ENCODE results near the gene TNNI3K.

The TNNI3K gene

GRCh38 chr1:74578101-74578500, 342.9 kb downstream of the TNNI3K start:
- DNase-seq (ENCODE audit: low spot score), result no peak

- DNase-seq (ENCODE audit: low spot score), result no peak
Measured at GRCh38 chr1:74579425-74579824, 344.2 kb downstream of the TNNI3K start.

DNA sequence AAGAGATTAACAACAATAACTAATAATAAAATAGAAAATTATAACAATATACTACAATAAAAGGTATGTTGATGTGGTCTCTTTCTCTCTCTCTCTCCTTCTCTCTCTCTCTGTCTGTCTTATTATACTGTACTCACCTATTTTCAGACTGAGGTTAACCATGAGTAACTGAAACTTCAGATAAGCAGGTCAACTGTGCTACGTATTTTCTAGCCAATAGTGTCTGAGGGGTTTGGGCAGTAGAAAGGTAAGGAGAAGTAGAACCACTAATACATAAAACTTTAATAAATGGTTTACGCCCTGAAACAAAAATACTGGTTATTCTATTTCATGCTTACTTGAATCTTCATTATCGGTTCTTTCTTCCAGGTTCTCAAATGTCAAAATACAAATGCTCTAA, 348.2 kb downstream of the TNNI3K start:
- DNase-seq (ENCODE audit: low spot score), result no peak

- DNase-seq (ENCODE audit: low spot score), result no peak
Measured at GRCh38 chr1:74584185-74584584, 349.0 kb downstream of the TNNI3K start.

DNA sequence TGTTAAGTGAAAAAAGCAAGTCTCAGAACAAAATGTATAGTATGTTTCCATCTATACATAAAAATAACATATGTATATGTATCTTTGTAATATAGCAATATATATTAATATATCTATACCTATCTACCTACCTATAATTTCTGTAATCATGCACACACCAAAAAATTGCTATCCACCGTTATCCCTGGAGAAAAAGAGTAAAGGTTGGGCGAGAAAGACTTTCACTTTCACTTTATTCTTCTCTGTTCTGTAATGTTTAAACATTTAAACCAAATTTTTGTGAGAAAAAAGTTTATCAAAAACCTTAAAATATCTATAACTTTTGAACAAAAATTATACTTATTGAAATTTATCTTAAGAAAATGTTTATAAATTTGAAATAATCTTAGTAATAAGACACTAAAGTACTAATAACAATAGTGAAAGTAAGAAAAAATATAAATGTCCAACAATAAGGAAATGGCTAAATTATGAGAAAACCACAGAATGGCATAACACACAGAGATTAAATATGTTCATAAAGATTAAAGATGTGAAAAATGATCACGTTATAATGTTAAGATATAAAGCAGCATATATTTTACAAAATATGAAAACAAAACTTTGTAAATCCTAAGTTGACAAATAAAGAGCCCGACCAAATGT, 351.2 kb downstream of the TNNI3K start:
- DNase-seq (ENCODE audit: low spot score), result no peak

GRCh38 chr1:74587888-74588287, 352.7 kb downstream of the TNNI3K start:
- no peak for DNase-seq (ENCODE audit: low spot score)

GRCh38 chr1:74590288-74590687, 355.1 kb downstream of the TNNI3K start:
- no peak for DNase-seq (ENCODE audit: low spot score)

- DNase-seq (ENCODE audit: low spot score), result no peak
Measured at GRCh38 chr1:74591949-74592348, 356.8 kb downstream of the TNNI3K start.

GRCh38 chr1:74592580-74593355, 357.6 kb downstream of the TNNI3K start:
- no peak for DNase-seq (ENCODE audit: low spot score)

Measured in kidney capillary endothelial cell (primary cell).